ENCODE measurements around the gene ZMYND11.

ZMYND11 gene

DNA sequence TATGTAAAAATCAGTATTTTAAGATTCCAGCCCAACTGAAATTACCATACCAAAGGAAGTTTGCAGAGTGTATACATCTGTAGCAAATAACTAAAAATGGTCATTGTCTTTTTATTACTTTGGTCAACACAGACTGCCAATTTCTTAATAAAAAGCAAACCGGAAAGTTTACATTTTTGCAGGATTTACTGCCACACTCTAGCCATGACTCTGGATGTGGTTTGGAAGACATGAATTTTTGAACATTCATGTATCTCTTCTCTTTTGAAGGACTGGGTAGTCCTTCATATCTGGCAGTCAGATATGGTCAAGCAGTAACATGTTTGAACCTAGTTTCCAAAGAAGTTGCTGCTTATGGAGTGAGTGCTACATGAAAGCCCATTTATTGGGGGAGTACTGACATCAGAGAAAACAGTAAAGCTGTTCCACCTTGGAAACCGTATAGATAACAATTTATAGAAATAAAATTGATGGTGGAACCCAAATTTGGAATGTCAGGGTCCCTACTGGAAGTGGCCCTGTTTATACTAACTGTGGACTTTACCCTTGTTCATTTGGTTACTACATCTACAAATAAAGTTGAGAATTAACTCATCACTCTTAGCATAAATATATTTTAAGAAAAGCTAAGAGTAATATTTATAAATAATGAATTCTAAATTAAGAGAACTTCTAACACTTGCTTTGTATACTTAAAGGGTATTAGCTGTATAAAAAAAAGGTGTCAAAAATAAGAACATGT, 84.6 kb downstream of the ZMYND11 start:
- no peak for DNase-seq (ENCODE audit: low read depth in 1 of 2, low spot score in 1 of 2)
- no peak overlapping the region for H3K4me3 ChIP-seq (replicated peaks; ENCODE audit: insufficient read depth, low read length)
- TF ChIP-seq, protein P1, sequence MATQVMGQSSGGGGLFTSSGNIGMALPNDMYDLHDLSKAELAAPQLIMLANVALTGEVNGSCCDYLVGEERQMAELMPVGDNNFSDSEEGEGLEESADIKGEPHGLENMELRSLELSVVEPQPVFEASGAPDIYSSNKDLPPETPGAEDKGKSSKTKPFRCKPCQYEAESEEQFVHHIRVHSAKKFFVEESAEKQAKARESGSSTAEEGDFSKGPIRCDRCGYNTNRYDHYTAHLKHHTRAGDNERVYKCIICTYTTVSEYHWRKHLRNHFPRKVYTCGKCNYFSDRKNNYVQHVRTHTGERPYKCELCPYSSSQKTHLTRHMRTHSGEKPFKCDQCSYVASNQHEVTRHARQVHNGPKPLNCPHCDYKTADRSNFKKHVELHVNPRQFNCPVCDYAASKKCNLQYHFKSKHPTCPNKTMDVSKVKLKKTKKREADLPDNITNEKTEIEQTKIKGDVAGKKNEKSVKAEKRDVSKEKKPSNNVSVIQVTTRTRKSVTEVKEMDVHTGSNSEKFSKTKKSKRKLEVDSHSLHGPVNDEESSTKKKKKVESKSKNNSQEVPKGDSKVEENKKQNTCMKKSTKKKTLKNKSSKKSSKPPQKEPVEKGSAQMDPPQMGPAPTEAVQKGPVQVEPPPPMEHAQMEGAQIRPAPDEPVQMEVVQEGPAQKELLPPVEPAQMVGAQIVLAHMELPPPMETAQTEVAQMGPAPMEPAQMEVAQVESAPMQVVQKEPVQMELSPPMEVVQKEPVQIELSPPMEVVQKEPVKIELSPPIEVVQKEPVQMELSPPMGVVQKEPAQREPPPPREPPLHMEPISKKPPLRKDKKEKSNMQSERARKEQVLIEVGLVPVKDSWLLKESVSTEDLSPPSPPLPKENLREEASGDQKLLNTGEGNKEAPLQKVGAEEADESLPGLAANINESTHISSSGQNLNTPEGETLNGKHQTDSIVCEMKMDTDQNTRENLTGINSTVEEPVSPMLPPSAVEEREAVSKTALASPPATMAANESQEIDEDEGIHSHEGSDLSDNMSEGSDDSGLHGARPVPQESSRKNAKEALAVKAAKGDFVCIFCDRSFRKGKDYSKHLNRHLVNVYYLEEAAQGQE (IDR thresholded peaks at IDR 0.05; ENCODE audit: insufficient replicate concordance, low read depth), result no peak
- TF ChIP-seq POLR2AphosphoS5 (IDR thresholded peaks at IDR 0.05; ENCODE audit: low read depth) (no peak), GABPA (IDR thresholded peaks at IDR 0.05; ENCODE audit: low read depth) (no peak), SPI1 (IDR thresholded peaks at IDR 0.05; ENCODE audit: borderline replicate concordance, low read depth) (no peak)
- TF ChIP-seq, protein P2, sequence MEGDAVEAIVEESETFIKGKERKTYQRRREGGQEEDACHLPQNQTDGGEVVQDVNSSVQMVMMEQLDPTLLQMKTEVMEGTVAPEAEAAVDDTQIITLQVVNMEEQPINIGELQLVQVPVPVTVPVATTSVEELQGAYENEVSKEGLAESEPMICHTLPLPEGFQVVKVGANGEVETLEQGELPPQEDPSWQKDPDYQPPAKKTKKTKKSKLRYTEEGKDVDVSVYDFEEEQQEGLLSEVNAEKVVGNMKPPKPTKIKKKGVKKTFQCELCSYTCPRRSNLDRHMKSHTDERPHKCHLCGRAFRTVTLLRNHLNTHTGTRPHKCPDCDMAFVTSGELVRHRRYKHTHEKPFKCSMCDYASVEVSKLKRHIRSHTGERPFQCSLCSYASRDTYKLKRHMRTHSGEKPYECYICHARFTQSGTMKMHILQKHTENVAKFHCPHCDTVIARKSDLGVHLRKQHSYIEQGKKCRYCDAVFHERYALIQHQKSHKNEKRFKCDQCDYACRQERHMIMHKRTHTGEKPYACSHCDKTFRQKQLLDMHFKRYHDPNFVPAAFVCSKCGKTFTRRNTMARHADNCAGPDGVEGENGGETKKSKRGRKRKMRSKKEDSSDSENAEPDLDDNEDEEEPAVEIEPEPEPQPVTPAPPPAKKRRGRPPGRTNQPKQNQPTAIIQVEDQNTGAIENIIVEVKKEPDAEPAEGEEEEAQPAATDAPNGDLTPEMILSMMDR (IDR thresholded peaks at IDR 0.05; ENCODE audit: insufficient read depth, low read length), result no peak

DNA sequence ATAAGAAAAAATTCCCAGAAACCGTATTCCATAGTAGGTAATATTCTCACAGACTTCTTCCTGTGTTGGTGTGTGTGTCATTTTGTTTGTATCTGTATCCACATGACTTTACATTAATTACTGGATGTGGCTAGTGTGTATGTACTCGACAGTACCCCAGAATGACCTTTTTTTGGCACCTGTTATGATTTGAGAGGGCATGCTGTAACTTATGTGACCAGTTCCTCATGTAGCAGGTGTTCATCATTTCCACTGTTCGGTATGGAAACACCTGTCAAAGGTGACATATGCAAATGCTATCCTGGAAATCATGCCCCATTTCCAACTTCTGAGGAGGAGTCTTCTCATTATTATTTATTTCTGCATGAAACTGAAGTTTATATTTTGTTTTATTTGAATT, 89.3 kb downstream of the ZMYND11 start:
- Histone ChIP-seq H3K27me3 (ENCODE audit: insufficient read depth, poor library complexity, severe bottlenecking) (no peaks in the 10 kb centered on the region), H3K27ac (replicated peaks) (no peak overlapping the region), H3K4me3 (replicated peaks; ENCODE audit: insufficient read depth, low read length) (no peak overlapping the region)
- TF ChIP-seq, protein P2 (IDR thresholded peaks at IDR 0.05; ENCODE audit: insufficient read depth, low read length), result no peak
- TF ChIP-seq SPI1 (IDR thresholded peaks at IDR 0.05; ENCODE audit: borderline replicate concordance, low read depth) (no peak), POLR2AphosphoS5 (IDR thresholded peaks at IDR 0.05; ENCODE audit: low read depth) (no peak), GABPA (IDR thresholded peaks at IDR 0.05; ENCODE audit: low read depth) (no peak)
- TF ChIP-seq, protein P1 (IDR thresholded peaks at IDR 0.05; ENCODE audit: insufficient replicate concordance, low read depth), result no peak
- no peak for DNase-seq (ENCODE audit: low read depth in 1 of 2, low spot score in 1 of 2)

More for the DNA sequence above, 84.6 kb downstream of the ZMYND11 start:
- Histone ChIP-seq H3K27ac (replicated peaks) (no peak overlapping the region), H3K27me3 (ENCODE audit: insufficient read depth, poor library complexity, severe bottlenecking) (no peaks in the 10 kb centered on the region)

DNA sequence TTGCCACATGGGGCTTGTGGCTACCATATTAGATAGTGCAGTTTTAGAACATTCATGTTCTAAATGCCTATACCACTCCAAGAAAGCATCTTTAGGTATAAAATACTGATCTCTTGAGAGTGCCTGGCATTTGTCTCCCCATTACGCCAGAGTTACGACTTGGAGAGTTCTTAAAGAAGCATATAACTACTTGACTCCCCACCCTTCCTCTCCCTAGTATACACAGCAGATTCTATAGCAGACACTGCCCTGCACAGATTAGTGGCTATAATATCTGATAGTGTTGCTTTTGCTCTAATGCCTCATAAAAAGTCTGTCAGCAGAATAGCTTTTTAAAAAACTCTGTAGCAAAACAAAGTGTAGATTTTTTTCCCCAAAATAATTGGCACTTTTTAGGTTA, 90.8 kb downstream of the ZMYND11 start:
- no peak for DNase-seq (ENCODE audit: low read depth in 1 of 2, low spot score in 1 of 2)
- TF ChIP-seq, protein P2 (IDR thresholded peaks at IDR 0.05; ENCODE audit: insufficient read depth, low read length), result no peak
- TF ChIP-seq SPI1 (IDR thresholded peaks at IDR 0.05; ENCODE audit: borderline replicate concordance, low read depth) (no peak), POLR2AphosphoS5 (IDR thresholded peaks at IDR 0.05; ENCODE audit: low read depth) (no peak), GABPA (IDR thresholded peaks at IDR 0.05; ENCODE audit: low read depth) (no peak)
- TF ChIP-seq, protein P1 (IDR thresholded peaks at IDR 0.05; ENCODE audit: insufficient replicate concordance, low read depth), result no peak
- Histone ChIP-seq H3K27ac (replicated peaks) (no peak overlapping the region), H3K27me3 (ENCODE audit: insufficient read depth, poor library complexity, severe bottlenecking) (no peaks in the 10 kb centered on the region), H3K4me3 (replicated peaks; ENCODE audit: insufficient read depth, low read length) (no peak overlapping the region)

Data from HL-60 (cell line).